MM.1S (cell line): ENCODE results near the gene SIL1.

Source experiments
- DNase-seq: peaks from one replicate; pipeline ENCODE4 v3.0.0-alpha.2; 2015
- H2AFZ ChIP-seq: fragments of 300-600 bp; sonication (generic); 2 replicates; pipeline ENCODE4 v1.6.0; 2016; ENCODE audit warnings: antibody characterized with exemption, low read length
- H3F3A ChIP-seq: fragments of 300-600 bp; sonication (generic); 2 replicates; pipeline ENCODE4 v1.6.1; 2016; ENCODE audit warnings: mild to moderate bottlenecking, antibody characterized with exemption, low read length, moderate library complexity, mixed read lengths; ENCODE audit not compliant: insufficient read depth
- H3K27ac ChIP-seq: fragments of 300-600 bp; sonication (generic); 2 replicates; pipeline ENCODE4 v1.5.1; 2016; ENCODE audit warnings: mild to moderate bottlenecking, low read length
- H3K27me3 ChIP-seq: fragments of 300-600 bp; sonication (generic); replicated peaks from 2 replicates; pipeline ENCODE4 v1.6.0; 2016; ENCODE audit warnings: low read length; ENCODE audit not compliant: insufficient read depth
- H3K36me3 ChIP-seq: fragments of 300-600 bp; sonication (generic); replicated peaks from 2 replicates; pipeline ENCODE4 v1.6.1; 2016; ENCODE audit warnings: mild to moderate bottlenecking, low read length, mixed read lengths; ENCODE audit not compliant: insufficient read depth
- H3K4me1 ChIP-seq: fragments of 300-600 bp; sonication (generic); 2 replicates; pipeline ENCODE4 v1.6.1; 2016; ENCODE audit warnings: low read length, mixed read lengths
- H3K4me2 ChIP-seq: fragments of 300-600 bp; sonication (generic); 2 replicates; pipeline ENCODE4 v1.6.0; 2016; ENCODE audit warnings: low read depth, low read length
- H3K4me3 ChIP-seq: fragments of 300-600 bp; sonication (generic); 2 replicates; pipeline ENCODE4 v1.5.1; 2016; ENCODE audit warnings: low read length, mixed read lengths
- H3K79me2 ChIP-seq: fragments of 300-600 bp; sonication (generic); 2 replicates; pipeline ENCODE4 v1.6.1; 2016; ENCODE audit warnings: mixed run types, low read length, mixed read lengths
- H3K9ac ChIP-seq: fragments of 300-600 bp; sonication (generic); 2 replicates; pipeline ENCODE4 v1.6.1; 2016; ENCODE audit warnings: low read length, mixed read lengths
- H3K9me2 ChIP-seq: fragments of 300-600 bp; sonication (generic); replicated peaks from 2 replicates; pipeline ENCODE4 v1.6.1; 2016; ENCODE audit warnings: mild to moderate bottlenecking, low read length, mixed read lengths; ENCODE audit not compliant: insufficient read depth
- H3K9me3 ChIP-seq: fragments of 300-600 bp; sonication (generic); replicated peaks from 2 replicates; pipeline ENCODE4 v1.6.1; 2016; ENCODE audit warnings: mild to moderate bottlenecking, low read length, mixed read lengths; ENCODE audit not compliant: insufficient read depth
- H4K20me1 ChIP-seq: fragments of 300-600 bp; sonication (generic); 2 replicates; pipeline ENCODE4 v1.6.1; 2016; ENCODE audit warnings: mild to moderate bottlenecking, low read length, moderate library complexity, mixed read lengths; ENCODE audit not compliant: insufficient read depth
- CTCF ChIP-seq: fragments of 300-600 bp; sonication (generic); IDR thresholded peaks from 2 replicates; pipeline ENCODE4 v1.5.1; 2016; ENCODE audit warnings: antibody characterized with exemption, low read length, mixed read lengths
- EZH2 ChIP-seq: fragments of 300-600 bp; sonication (generic); optimal IDR thresholded peaks from 2 replicates; pipeline ENCODE3; 2017; ENCODE audit warnings: low read depth, mild to moderate bottlenecking, antibody characterized with exemption, low read length, mixed read lengths
- EZH2phosphoT487 ChIP-seq: fragments of 300-600 bp; sonication (generic); IDR thresholded peaks from 2 replicates; pipeline ENCODE4 v1.6.1; 2018; ENCODE audit warnings: antibody characterized with exemption, low read length

SIL1 gene

DNA sequence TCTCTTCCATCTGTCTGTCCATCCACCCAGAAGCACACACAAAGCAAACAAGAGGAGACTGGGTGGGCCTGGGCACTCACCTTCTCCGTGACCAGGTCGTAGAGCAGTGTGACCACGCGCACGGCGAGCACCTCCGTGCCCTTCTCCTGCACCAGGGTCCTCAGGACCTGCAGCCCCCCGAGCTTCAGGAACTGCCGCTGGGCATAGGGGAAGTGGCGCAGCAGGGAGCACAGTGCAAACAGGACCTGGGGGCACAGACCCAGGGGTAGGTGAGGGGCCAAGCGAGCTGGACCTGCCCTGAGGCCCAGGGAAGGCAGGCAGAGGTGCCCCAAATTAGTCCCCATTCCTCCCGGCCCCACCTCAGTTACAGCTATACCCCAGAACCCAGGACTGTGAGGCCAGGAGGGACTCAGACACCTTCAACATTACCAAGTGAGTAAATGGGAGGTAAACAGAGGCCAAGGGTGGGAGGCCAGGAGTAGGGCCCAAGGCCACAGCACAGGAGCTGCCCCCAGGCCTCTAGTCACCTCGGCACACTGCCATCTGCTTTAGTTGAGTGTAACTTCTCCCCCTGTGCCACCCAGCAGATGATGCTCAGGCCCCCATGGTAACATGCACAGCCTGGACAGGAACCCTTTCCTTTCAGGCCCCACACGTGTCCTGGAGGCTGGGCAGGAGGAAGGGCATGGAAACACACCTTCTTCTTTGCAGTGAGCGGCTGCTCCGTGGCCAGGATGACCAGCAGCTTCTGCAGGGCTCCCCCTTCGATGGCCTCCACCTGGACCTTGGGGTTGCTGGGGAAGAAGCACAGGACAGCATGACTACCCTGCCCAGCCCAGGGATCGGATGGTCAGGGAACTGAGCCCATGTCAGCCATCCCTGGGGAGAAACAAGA lies 246.8 kb downstream of the SIL1 start:
- no peaks in the 10 kb centered on the region for H4K20me1 ChIP-seq
- TF ChIP-seq CTCF (no peak), EZH2phosphoT487 (no peak), EZH2 (no peak)
- no peaks in the 10 kb centered on the region for H3K9me2 ChIP-seq
- H3K9me3 ChIP-seq: no peaks in the 10 kb centered on the region
- H3K4me2 ChIP-seq: no peak overlapping the region
- H3K9ac ChIP-seq: no peak overlapping the region
- no peak for DNase-seq
- no peak overlapping the region for H3K4me3 ChIP-seq
- H3K4me1 ChIP-seq: no peaks in the 10 kb centered on the region
- no peaks in the 10 kb centered on the region for H3K27me3 ChIP-seq
- H3K36me3 ChIP-seq: no peaks in the 10 kb centered on the region
- H2AFZ ChIP-seq: no peak overlapping the region
- no peaks in the 10 kb centered on the region for H3K79me2 ChIP-seq
- H3F3A ChIP-seq: no peaks in the 10 kb centered on the region
- H3K27ac ChIP-seq: no peak overlapping the region

DNA sequence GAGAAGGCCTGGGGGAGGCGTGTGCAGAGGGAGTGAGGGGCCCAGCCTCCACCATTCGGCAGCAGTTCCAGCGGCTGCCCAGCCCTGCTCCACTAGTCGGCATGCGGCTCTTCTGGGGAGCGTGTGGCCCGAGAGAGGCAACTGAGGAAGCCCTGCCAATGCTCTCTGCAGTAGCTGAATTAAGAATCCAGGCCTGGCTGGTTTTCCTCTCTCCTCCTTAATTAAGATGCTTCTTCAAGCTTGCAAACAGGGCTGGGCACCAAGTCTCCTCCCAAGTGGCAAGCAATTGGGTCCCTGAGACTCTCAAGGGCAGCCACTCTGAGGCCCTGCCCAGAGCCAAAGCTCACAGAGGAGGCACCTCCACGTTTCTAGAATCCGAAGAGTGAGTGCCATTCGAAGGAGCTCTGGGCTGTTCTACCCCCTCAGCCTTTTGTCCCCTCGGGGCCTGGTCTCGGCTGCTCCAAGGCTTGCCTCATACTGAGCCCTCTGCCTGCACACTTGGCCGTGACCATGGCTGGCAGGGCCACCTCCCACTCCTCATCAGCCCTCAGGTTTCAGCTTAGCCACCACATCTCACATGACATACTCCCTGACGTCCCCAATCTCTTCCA lies 247.6 kb downstream of the SIL1 start:
- Histone ChIP-seq H3K79me2 (no peaks in the 10 kb centered on the region), H3K4me1 (no peaks in the 10 kb centered on the region), H3K9ac (no peak overlapping the region), H3F3A (no peaks in the 10 kb centered on the region), H3K9me2 (no peaks in the 10 kb centered on the region), H3K4me2 (no peak overlapping the region), H2AFZ (no peak overlapping the region), H3K36me3 (no peaks in the 10 kb centered on the region), H3K9me3 (no peaks in the 10 kb centered on the region), H4K20me1 (no peaks in the 10 kb centered on the region), H3K27me3 (no peaks in the 10 kb centered on the region), H3K27ac (no peak overlapping the region), H3K4me3 (no peak overlapping the region)
- no peak for TF ChIP-seq CTCF
- no peak for TF ChIP-seq EZH2
- no peak for TF ChIP-seq EZH2phosphoT487
- DNase-seq: no peak

GRCh38 chr5:138949988-138950387 lies 248.2 kb downstream of the SIL1 start:
- Histone ChIP-seq H3K9me2 (no peaks in the 10 kb centered on the region), H3K36me3 (no peaks in the 10 kb centered on the region), H2AFZ (no peak overlapping the region), H4K20me1 (no peaks in the 10 kb centered on the region), H3F3A (no peaks in the 10 kb centered on the region), H3K27me3 (no peaks in the 10 kb centered on the region), H3K27ac (no peak overlapping the region), H3K9me3 (no peaks in the 10 kb centered on the region), H3K4me2 (no peak overlapping the region), H3K4me1 (no peaks in the 10 kb centered on the region), H3K79me2 (no peaks in the 10 kb centered on the region), H3K4me3 (no peak overlapping the region), H3K9ac (no peak overlapping the region)
- TF ChIP-seq CTCF (no peak), EZH2phosphoT487 (no peak), EZH2 (no peak)
- no peak for DNase-seq
